GM12873 (cell line): ENCODE results near the gene CSNK1G3.

ENCODE experiments used
- TF ChIP-seq, protein P1 (sequence below): IDR thresholded peaks from 2 replicates; pipeline ENCODE4 v1.5.1; 2012; ENCODE audit warnings: low read depth, mild to moderate bottlenecking, moderate library complexity, low read length, control low read depth; ENCODE audit not compliant: insufficient read depth; ENCODE audit errors: missing control alignments

CSNK1G3 gene

DNA sequence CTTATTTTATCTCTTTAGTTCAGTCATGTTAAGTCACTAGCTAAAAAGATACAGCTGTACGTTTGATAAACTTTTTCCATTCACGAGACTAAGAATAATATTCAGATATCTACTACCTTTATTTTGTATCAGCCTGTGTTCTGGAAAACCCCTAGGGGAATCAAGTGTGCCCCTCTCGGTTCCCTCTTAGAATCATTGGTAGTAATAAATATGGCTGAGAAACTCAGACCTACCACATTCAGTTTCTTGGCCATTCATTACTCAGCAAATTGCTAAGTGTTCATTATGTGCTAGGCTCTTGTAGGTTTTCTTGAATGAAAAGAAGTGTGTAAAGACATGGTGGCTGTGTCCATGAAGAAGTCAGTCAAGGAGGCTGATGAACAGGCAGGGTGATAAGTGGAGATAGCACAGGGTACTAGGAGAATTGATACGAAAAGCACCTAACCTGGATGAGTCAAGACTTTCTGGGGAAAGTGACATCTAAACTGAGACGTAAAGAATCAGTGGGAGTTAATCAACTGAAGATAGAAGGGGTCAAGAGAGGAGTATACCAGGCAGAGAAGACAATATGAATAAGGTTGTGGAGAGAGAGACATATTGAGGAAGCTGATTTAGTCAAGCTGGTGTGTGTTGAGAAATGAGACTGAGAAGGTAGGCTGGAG lies 86.2 kb downstream of the CSNK1G3 start:
- TF ChIP-seq, protein P1, sequence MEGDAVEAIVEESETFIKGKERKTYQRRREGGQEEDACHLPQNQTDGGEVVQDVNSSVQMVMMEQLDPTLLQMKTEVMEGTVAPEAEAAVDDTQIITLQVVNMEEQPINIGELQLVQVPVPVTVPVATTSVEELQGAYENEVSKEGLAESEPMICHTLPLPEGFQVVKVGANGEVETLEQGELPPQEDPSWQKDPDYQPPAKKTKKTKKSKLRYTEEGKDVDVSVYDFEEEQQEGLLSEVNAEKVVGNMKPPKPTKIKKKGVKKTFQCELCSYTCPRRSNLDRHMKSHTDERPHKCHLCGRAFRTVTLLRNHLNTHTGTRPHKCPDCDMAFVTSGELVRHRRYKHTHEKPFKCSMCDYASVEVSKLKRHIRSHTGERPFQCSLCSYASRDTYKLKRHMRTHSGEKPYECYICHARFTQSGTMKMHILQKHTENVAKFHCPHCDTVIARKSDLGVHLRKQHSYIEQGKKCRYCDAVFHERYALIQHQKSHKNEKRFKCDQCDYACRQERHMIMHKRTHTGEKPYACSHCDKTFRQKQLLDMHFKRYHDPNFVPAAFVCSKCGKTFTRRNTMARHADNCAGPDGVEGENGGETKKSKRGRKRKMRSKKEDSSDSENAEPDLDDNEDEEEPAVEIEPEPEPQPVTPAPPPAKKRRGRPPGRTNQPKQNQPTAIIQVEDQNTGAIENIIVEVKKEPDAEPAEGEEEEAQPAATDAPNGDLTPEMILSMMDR: no peak

DNA sequence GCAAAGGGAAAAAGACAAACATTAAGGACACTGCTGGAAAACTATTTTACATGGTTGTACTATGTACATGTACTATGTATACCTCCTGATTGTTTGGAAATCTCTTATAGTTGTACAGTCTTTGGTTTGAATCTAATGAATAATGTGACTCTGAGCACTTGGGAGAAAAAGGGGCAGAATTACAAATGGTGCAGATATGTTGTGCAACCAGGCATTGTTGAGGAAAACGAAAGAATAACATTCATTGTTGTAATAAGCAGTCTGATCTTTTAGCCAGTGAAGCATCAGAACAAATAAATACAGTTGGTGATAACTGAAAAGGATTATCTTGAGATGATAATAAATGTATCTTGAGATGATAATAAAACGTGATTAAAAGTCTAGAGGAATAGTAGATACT lies 87.2 kb downstream of the CSNK1G3 start:
- TF ChIP-seq, protein P1: no peak

DNA sequence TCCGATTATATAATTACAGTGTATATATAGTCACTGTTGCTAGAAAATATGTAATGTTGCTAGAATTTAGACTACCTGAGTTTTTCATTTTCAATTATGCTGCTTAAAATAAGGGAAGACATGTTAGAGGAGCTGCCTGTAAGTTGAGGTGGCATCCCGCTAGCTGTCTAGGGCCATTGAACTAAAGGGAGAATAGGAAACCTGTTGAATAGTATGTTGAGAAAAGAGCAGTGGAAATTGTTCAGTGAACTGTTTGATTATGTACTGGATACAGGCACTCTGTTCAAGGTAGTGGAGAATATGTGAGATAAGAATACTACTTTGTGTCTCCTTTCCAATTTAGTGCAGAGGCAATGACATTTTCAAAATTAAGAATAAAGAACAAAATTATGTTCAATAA lies 89.6 kb downstream of the CSNK1G3 start:
- TF ChIP-seq, protein P1: no peak

DNA sequence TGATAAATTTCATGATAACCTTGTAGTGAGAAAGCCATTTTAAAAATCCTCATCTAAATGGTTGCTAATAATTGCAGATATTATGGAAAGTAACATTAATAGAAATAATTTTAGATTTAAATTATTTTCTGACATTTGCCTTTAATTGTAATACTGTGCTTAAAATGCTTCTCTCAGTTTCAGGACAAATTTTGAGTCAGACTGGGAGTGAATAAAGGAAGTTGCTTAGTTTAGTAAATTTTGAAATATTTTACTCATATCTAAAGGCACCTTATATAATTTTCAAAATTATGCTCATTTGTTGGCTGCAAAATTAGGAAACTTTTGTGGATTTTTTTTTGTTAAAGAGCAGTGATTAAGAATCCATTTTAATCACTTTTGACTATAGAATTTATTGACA lies 93.8 kb downstream of the CSNK1G3 start:
- TF ChIP-seq, protein P1: no peak

DNA sequence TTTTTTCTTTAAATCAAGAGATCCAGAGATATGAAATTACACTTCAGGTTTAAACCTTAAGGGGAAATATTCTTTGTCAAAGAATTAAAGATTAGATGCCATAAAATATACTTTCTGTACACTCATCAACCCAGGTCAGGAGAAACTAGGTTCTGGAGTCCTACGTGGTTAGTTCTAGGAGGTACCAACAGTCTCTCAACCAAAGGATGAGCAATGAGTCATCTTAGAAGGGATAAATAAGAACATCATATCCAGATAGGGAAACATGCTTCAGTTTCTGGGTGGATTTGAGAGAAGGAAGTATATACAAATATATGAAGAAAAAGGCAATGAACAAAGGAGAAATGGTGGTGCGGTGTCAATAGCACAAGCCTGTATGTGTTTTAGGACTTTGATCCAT lies 98.2 kb downstream of the CSNK1G3 start:
- TF ChIP-seq, protein P1: no peak

DNA sequence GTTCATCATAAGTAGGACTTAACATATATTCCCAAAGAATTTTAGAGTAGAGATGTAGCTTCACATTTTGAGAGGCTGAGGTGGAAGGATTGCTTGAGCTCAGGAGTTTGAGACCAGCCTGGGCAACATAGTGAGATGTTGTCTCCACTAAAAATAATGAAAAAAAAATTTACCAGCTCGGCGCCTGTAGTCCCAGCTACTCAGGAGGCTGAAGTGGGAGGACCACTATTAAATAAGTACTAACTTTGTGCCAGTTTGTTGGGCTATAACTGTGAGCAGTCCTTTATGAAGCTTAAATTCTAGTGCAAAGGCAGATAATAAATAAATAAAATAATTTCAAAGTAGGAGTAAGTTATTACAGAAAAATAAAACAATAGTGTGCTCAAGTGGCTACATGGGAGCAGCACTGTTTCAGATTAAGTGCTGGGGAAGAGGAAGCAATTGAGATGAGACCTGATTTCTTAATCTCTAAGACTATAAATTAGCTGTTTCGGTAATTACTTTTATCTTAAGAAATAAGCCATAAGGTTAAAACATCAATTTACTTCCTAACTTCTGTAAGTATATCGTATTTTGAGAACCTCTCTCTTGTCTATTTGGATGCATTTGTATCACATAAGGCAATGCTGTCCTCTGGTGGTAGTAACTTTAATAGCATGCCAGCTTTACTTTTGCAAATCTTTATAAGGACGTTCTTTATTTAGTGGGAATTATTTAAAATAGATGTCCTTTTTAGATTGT lies 98.9 kb downstream of the CSNK1G3 start:
- TF ChIP-seq, protein P1: peak; percentile 82

DNA sequence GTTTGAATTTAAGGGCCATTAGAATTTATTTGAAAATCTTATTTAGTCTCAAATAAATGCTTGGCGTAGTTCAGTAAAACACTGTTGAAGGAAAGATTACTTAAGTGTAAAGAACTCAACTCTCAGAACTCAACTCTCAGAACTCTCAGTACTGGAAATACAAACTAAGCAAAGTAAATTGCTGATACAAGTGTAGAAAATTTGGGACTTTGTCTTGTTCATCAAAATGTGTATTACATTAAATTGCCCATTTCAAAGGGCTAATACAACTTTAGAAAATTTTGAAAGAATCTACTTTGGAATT lies 99.4 kb downstream of the CSNK1G3 start:
- TF ChIP-seq, protein P1: no peak
